ENCODE results near the gene PRR4.

Gene PRR4, protein sequence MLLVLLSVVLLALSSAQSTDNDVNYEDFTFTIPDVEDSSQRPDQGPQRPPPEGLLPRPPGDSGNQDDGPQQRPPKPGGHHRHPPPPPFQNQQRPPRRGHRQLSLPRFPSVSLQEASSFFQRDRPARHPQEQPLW

DNA sequence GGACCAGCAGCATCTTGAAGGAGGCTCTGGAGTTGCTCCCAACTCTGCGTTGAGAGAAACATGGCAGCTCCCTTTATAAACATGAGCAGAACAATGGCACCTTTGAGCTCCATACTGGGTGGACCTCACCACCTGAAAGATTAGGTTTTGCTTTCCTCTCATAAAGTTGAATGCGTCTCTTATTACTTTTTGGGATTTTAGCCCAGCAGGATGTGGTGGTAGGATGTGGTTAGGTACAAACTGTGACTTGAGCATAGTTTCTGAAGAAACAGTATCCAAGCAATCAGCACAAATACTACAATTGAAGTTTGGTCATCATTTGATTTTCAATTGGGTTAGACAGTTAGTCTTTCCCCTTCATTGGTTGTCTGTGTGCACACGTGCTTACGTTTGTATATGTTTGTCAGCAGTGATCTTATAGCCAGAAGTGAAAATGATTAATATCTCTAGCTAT is at the start of gene PRR4:
Gene PRR4, minus strand, starts transcription at position 51 of the 454 bp plus-strand sequence. Its CDS starts 38 bp downstream, at position 13.
- no peak for DNase-seq

DNA sequence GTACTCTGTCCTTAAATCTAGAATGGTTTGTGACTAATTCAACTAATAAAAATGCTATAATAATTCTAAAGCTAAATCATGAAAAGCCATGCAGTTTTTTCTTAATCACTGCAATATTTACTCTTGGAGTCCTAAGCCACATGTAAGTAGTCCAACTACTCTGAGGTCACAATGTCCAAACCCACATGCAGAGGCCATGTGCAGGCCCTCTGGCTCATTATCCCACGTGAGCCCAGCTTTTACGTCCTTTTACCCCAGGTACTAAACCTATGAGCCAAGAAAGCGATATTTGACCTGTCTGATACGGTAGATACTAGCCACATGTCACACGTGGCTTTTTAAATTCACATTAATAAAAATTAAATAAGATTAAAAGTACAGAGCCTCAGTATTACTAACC is 47.6 kb upstream of the PRR4 start:
- DNase-seq, result no peak

DNA sequence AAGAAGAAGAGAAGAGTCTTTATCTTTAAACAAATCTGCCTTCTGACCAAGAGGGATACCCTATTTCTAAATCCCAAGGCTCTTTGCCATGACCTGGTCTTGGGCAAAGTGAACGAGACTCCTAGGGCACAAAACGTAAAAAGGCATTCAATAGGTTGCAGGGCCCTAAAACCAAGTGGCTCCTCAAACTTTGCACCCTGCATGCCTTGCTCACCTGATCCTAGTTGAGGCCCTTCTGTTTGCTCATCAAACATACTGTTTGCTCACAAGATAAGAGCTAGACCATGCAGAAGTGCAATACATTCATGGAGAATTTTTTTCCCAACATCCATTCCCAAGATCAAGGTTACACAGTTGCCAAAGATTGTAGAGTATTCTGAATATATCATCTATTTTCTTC is 42.7 kb upstream of the PRR4 start:
- DNase-seq, result no peak

DNA sequence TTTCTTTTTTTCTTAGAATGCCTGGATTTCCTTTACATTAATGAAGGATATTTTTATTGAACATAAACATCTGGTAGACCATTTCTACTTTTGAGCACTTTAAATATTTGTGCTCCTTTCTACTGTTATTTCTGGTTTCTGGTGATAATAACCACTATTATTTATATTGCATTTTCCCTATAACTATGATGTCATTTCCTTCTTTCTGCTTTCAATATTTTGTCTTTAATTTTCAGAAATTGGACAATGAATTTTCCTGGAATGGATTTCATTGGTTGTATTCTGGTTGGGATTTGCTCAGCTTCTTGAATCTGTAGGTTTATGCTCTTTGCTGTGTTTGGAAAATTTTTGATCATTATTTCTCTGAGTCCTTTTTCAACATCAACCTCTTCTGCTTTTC is 40.0 kb upstream of the PRR4 start:
- DNase-seq, result no peak

DNA sequence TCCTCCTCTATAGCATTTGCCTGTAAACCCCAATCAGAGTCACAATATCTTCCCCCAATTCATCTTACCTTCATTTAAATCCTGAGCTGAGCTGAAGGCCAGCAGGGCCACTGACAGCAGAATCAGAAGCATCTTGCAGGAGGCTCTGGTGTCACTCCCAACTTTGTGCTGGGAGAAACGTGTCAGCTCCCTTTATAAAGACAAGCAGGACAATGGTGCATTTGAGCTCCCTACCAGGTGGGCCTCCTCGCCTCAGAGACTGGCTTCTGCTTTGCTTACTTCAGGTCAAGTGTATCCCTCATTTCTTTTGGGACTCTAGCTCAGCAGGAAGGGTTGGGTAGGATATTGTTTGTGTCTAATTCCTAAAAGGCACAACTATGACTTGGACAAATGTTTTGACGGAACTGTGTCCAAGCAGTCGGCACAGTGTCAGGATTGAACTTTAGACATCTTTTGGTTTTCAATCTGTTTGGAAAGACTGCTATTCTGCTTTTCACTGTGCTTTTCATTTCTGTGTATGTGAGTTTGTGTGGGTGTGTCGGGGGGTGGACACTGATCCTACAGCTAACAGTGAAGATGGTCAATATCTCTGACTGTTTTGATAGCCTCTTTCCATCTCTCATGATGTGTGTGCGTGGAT is 34.9 kb upstream of the PRR4 start, which contains the start of gene PRH1:
Gene PRH1, minus strand, starts transcription at position 170 of the 640 bp plus-strand sequence. Its CDS starts 38 bp downstream, at position 132.
- DNase-seq, result no peak

DNA sequence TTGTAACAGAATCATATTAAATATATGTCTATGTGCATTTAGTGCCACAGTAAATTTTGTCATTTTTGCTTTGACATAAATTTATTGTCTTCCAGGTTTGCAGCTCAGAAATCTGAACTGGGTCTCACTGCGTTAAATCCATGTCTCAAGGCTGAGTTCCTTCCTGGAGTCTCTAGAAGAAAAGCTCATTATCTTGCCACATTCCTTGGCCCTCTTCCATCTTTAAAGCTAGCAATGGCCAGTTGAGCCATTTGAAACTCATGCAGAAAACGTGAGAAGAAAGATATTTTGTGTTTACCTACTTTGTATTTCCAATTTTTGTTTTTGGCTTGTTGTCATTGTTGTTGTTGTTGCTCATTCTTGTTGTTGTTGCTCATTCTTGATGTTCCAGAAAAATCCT is 24.1 kb upstream of the PRR4 start:
- no peak for DNase-seq

DNA sequence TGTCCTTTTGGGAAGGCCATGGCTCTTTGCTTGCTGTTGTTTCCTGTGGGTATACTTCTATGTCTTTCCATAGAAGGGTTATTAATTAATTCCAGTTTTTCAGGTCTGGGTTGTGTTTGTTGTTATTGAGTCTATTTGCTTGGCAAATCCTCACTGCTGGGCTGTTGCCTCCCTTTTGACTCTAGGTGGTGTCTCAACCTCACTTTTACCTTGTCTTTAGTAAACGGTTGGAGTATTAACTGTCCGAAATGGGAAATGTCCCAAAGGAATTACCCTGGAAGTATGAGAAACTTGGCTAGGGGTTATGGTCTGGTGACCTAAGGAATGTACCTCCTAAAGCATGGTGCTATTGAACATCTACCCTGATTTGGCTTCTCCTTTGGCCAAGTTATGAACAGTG is 18.1 kb upstream of the PRR4 start:
- DNase-seq, result no peak

DNA sequence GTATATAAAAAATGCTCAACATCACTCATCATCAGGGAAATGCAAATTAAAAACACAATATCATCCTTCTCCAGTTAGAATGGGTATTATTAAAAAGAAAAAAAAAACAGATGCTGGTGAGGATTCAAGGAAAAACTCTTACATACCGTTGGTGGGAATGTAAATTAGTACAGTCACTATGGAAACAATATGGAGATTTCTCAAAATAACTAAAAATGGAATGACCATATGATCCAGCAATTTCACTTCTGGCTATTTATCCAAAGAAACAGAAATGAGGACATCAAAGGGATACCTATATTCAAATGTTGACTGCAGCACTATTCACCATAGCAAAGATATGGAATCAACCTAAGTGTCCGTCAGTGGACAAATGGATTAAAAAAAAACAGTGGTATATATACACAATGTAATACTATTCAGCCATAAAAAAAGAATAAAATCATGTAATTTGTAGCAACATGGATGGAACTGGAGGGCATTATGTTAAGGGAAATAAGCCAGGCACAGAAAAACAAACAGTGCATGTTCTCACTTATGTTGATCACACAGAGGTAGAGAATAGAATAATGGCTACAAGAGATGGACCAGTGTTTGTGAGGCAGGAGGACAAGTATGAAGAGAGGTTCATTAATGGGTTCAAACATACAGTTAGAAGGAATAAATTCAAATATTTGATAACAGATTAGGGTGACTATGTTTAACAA is 14.4 kb upstream of the PRR4 start:
- DNase-seq, result no peak

DNA sequence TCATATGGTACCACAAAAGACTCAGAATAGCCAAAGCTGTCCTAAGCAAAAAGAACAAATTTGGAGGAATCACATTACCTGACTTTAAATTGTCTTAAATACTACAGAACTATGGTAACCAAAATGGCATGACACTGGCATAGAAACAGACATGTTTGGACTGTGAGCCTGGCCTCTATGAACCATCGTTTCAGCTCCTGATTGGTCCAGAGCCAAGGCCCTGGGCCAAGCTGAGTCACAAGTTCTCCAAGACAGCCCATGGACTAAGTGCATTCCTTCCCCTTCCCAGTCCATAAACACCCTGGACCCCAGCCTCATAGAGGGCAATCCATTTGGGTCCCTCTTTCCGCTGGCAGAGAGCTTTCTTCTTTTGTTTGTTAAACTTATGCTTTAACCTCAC is 12.1 kb upstream of the PRR4 start:
- DNase-seq, result no peak

DNA sequence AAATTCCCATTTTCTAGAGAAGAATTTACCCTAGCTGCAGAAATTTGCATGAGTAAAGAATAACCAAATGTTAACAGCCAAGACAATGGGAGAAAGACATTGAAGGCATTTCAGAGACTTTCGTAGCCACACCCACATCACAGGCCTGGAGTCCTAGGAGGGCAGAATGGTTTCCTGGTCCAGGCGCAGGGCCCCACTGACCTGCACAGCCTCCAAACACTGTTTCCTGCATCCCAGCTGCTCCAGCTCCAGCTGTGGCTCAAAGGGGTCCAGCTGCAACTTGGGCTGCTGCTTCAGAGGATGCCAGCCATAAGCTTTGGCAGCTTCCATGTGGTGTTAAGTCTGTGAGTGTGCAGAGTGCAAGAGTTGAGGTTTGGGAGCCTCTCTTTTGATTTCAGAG is 6.5 kb upstream of the PRR4 start:
- DNase-seq, result no peak

DNA sequence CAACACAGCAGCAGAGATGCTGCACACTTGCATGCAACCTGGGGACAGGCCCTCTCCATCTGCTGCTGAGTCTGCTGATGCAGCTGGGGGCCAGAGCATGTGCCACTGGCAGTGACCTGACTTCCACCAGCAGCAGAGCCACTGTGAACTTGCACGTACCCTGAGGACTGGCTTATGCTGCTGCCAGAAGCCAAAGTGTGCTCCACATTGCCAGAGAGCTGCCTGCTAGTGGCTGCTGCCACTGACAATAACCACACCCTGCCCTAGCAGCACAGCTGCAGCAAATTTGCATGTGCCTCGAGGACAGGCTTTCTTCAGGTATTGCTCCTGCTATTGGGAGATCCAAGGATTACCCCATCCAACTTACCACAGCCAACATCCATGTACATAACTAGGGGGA is 4.5 kb upstream of the PRR4 start:
- no peak for DNase-seq

DNA sequence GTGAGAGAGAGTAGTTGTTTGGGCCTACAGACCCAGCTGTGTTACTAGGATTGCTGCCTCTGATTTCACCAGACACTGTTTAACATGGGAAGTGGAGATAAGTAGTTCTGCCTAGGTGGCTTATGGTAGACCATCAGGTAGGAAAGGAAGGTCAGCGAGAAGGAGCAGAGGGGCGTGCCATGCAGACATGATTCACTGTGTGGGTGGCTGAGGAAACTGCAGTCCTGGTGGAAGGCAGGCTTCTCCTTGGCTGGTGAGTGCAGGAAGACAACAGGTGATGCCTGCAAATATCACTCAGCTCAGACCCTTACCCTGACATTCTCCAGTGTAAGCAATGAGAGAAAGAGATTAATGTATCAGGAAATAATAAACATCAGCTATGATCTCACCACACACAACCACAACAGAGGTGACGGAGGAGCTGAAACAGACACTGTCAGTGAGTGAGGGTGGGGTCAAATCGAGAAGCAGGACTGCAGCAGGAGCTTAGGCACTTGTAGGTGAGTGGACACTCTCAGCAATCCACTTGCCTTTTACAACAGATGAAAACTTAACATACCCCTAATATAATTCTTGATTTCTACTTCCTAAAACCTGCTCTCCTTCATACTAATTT is 2.1 kb upstream of the PRR4 start:
- no peak for DNase-seq

DNA sequence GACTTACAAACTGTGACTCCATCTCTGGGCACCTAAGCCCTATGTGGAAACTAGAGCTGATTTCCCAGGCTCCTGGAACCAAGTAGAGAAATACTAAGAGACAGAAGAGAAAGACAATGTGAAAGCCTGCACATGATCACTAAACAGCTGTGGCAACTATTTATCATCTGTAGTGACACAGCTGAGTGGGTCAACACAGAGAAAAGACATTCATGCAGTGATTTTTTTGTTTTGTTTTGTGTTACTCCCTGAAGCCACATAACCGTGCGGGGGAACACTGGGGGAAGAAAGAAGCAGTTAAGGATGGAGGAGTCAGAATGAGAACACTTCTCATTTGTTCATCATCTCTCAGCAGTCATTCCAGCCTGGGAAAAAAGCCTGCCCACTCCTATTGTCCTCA is 1.5 kb downstream of the PRR4 start:
- no peak for DNase-seq

DNA sequence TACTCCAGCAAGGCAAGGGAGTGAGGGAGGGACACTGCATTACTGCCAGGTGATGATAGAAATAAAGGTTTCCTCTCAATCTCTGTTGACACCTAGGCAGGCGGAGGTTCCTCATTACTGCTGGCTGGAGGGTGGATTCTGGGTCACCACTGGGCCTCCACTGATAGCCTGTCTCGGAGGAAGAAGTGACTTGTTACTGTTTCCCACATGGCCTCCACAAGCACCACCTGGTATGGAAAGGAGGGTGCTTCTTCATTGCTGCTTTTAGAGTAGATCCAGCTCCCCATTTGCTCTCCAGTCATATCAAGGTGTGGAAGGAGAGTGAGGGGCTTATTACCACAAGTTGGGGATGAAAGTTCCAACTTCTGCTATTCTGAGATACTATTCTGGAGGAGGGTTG is 6.4 kb downstream of the PRR4 start:
- no peak for DNase-seq

DNA sequence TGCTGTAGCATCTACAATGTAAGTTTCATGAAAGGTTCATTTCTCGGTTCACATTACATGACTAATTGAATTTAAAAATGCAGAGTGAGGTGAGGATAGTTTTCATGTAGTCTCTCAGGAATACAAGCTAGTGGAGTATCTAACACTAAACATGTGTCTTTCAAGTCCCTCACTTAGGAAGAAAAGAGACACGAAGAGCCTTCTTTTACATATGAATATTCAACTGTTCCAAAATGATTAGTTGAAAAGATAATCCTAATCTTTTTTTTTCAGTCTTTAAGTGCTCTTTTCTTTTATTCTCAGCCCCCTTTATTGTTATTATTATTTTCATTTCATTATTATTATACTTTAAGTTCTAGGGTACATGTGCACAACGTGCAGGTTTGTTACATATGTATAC is 10.8 kb downstream of the PRR4 start:
- no peak for DNase-seq

DNA sequence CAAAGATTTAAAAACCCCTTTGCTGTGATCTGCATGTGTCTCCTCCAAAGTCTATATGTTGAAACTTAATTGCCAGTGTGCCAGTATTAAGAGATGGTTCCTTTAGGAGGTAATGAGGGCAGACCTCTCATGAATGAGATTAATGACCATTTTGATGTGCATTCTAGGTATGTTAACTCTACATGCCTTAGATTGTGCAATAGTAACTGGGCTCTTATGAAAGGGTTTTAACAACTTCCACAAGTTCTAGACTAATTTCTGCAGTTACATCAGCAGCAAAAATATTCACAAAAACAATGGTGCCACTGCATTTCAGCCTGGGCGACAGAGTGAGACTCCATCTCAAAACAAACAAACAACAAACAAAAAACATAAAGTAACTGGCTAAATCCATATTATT is 19.3 kb downstream of the PRR4 start:
- DNase-seq, result no peak

DNA sequence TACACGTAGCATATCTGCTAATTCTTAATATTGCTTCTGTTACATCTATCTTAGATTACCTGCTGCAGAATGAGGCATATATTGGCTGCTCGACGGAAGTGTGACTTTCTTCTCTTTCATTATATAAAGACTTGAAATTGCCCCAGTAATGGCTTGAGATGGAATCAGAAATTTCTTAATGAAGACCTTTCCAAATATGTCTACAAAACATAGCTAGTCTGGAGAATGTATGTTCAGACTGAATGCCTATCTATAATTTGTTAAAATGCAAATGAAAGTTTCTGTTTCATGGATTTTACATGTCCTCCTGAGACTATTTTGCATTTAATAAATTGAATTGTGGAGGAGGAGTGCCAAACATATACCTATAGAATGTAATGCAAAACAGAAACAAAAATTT is 23.0 kb downstream of the PRR4 start, which contains the start of gene TAS2R10:
Gene TAS2R10, minus strand, starts transcription at position 101 of the 400 bp plus-strand sequence. Its CDS starts 89 bp downstream, at position 12.
- no peak for DNase-seq

DNA sequence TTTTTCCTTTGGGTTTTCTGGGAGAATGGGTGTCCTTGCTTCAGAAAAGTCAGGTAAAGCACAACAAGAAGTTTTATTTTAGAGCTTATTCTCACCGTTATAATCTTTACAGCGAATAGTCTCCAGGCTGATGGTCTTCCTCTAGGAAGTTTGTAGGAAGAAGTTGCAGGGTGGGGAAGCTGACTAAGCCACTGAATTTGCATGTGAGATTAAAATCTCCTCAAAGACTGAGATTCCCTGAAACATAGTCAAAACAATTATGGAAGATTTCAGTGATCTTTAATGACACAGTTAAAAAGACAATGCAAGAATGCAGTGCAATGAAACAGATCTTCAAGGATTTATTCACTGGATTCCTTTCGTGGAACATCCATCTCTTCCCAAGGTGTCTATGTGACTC is 24.3 kb downstream of the PRR4 start:
- DNase-seq, result no peak

DNA sequence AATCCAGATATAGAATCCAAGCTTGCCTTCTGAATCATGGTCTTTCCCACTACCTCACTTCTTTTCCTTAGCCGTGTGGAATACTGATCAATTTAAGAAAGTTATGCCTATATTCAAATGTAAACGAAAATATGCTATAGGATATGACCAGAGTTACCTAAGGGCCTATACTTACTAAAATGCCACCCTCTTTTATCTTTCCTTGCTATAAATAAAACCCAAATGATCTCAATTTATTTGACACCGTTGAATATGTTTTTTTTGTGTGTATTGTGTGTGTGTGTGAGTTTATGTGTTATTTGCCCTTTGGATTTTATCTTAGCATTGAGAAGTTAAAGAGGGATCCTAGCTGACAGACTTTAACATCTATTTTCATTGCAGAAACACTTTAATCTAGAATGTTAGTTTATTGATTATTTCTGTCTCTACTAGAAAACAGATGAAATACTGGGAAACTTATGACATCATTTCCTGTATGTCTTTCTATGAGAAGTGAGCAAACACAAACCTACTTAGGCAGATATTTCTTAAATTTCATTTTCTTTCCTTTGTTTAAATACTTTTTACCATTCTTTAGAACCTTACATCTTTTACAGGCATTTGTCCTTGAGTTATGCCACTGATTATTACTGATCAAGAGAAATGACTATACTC is 37.3 kb downstream of the PRR4 start:
- DNase-seq, result no peak

DNA sequence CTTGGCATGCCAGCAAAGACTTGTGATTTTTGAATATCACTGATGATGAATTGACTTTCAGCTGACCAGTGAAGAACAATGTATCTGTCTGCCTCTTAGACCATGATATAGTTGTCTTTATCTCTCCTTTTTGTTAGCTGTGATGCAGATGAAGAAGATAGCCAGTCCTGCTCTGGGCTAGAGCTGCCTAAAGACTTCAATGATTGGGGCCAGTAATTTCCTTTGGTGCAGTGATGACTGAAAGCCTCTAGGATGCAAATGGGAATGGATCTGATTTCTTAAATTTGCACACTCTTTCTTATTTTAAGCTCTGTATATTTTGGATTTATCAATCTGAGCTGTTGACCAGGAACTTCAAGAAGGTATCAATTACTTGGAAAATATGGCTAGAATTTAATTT is 39.2 kb downstream of the PRR4 start, which contains the start of gene TAS2R9:
Gene TAS2R9, minus strand, starts transcription at position 101 of the 400 bp plus-strand sequence. Its CDS starts 93 bp downstream, at position 8.
- DNase-seq, result no peak

DNA sequence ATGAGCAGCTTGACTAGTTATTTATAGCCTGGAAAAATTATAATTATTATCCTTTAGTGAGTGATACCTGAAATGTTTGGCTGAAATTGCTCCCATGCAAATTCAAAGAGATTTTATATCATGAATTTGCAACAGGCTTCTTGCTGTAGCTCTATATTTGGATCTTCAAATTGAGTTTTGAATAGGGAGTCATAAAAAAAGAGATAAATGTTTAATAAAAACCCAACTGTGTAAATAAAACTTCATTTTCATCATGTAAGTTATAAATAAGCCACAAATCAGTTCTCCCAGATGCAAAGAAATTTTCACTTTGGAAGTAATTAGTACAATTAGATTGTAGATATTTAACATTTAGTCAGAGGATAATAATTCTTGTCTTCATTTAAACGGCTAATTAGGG is 42.1 kb downstream of the PRR4 start, which contains the start of gene TAS2R8:
Gene TAS2R8, minus strand, starts transcription at position 101 of the 400 bp plus-strand sequence. CDS start 306 bp downstream, outside the sequence.
- no peak for DNase-seq

DNA sequence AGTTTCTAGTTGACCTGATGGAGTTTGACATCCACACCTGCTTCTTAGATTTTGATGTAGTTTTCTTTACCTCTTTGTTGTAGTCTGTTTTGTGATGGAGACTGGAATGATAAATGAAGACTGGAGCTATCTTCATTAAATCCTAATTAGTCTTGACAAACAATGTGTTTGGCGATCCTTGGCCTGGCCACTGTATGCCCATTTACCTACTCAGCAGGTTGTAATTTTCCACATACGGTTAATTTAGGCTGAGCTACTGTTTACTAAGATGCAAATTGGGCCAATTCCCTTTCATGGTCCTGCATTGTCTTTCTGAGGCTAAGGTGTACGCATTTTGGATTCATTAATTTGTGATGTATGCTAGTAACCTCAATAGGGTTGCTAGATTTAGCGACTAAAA is 46.7 kb downstream of the PRR4 start, which contains the start of gene TAS2R7:
Gene TAS2R7, minus strand, starts transcription at position 41 of the 400 bp plus-strand sequence. CDS start 57 bp downstream, outside the sequence.
- DNase-seq, result no peak

DNA sequence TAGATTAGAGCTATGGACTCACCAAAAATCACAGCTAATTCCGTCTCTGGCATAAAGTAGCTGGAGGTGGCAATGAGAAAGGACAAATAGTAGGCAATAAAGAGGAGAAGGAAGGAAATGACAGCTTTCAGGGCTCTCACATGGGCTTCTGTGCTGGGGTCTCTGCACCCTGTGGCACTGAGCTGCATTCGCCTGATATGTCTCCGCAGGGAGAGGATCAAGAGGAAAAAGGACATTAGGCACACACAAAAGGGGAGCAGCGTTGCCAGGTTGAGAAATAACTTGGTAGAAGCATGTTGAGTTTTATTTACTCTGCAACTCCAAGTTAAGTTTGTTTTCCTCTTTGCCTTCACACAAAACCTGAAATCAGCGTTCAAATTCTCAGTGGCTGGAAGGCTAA is 47.5 kb downstream of the PRR4 start:
- no peak for DNase-seq
